B cell (primary cell): ENCODE data around the gene TPRN. TPM values are rescaled to one million over a fixed set of nuclear protein-coding genes. Genes with fewer than 3 reads are reported as not detected.

Source experiments
- ATAC-seq: fragments of 200-7000 bp; cut with Tn5 transposase; one replicate; pipeline ENCODE4 v1.10.0; 2021; ENCODE audit warnings: low read depth, mild to moderate bottlenecking, moderate number of reproducible peaks, moderate library complexity
- CTCF ChIA-PET: fragments of 350-600 bp; sonication (Branson Sonifier 250); formaldehyde crosslinking; loops from one replicate; lab custom pipeline; 2021; ENCODE audit warnings: antibody characterized with exemption, inconsistent platforms; lab: Charles Lee
- POLR2A ChIA-PET: fragments of 350-600 bp; sonication (Branson Sonifier 250); formaldehyde crosslinking; loops from one replicate; lab custom pipeline; 2021; ENCODE audit warnings: antibody characterized with exemption; lab: Charles Lee
- DNase-seq: peaks from one replicate; pipeline ENCODE4 v3.0.0; 2013
- H2AFZ ChIP-seq: 2 replicates; pipeline ENCODE4 v1.6.1; 2012; ENCODE audit warnings: mild to moderate bottlenecking, low read depth, low read length; ENCODE audit not compliant: insufficient read depth, poor library complexity, severe bottlenecking
- H3K27ac ChIP-seq, 2 donors: 1 replicate in 1 of 2; 2 replicates in 1 of 2; pipeline ENCODE4 v1.5.1; 2012 to 2013; ENCODE audit warnings: low read length in 2 of 2, mild to moderate bottlenecking in 2 of 2, moderate library complexity in 1 of 2
- H3K27me3 ChIP-seq, 4 experiments: fragments of 200-600 bp in 1 of 4; sonication (generic) in 1 of 4; replicated peaks in 1 of 4; 1 replicate in 2 of 4; 2 replicates in 2 of 4; pipeline versions ENCODE4 v1.6.1 to v1.7.0; 2013 to 2016; ENCODE audit warnings: low read length in 3 of 4, mild to moderate bottlenecking in 2 of 4, mixed read lengths in 1 of 4, moderate library complexity in 1 of 4; ENCODE audit not compliant: insufficient read depth in 4 of 4, control insufficient read depth in 3 of 4; ENCODE audit errors: control extremely low read depth in 1 of 4
- H3K36me3 ChIP-seq, 2 experiments: replicated peaks in 1 of 2; 1 replicate in 1 of 2; 2 replicates in 1 of 2; pipeline versions ENCODE4 v1.6.1 to v1.7.1; 2013; ENCODE audit warnings: low read length in 1 of 2; ENCODE audit not compliant: insufficient read depth in 2 of 2, control insufficient read depth in 1 of 2; ENCODE audit errors: control extremely low read depth in 1 of 2, extremely low read depth in 1 of 2
- H3K4me1 ChIP-seq, 2 donors: fragments of 200-600 bp in 1 of 2; sonication (generic) in 1 of 2; 1 replicate in 1 of 2; 2 replicates in 1 of 2; pipeline versions ENCODE4 v1.5.1 to v1.6.1; 2013 to 2017; ENCODE audit warnings: low read length in 2 of 2; ENCODE audit not compliant: control insufficient read depth in 2 of 2, insufficient read depth in 2 of 2
- H3K4me2 ChIP-seq: replicated peaks from 2 replicates; pipeline ENCODE3; 2012; ENCODE audit warnings: mild to moderate bottlenecking, low read depth, low read length; ENCODE audit not compliant: poor library complexity, severe bottlenecking
- H3K4me3 ChIP-seq, 5 experiments: fragments of 200-600 bp in 1 of 5; sonication (generic) in 1 of 5; 1 replicate in 3 of 5; 2 replicates in 2 of 5; pipeline versions ENCODE4 v1.5.1 to v1.7.0; 2011 to 2016; ENCODE audit warnings: low read length in 4 of 5, mild to moderate bottlenecking in 4 of 5, low read depth in 2 of 5, control low read depth in 1 of 5, moderate library complexity in 1 of 5; ENCODE audit not compliant: insufficient read depth in 1 of 5; ENCODE audit errors: control extremely low read depth in 1 of 5, extremely low read depth in 1 of 5
- H3K79me2 ChIP-seq: fragments of 200-600 bp; sonication (generic); one replicate; pipeline ENCODE4 v1.6.0; 2016; ENCODE audit warnings: low read length; ENCODE audit not compliant: control insufficient read depth, insufficient read depth
- H3K9ac ChIP-seq: fragments of 200-600 bp; sonication (generic); 2 replicates; pipeline ENCODE4 v1.6.1; 2017; ENCODE audit warnings: mild to moderate bottlenecking, low read length, moderate library complexity
- H3K9me3 ChIP-seq, 3 donors: one replicate each; pipeline versions ENCODE4 v1.6.1 to v1.7.1; 2013; ENCODE audit warnings: low read length in 2 of 3; ENCODE audit not compliant: control insufficient read depth in 2 of 3, insufficient read depth in 1 of 3; ENCODE audit errors: control extremely low read depth in 1 of 3
- H4K20me1 ChIP-seq: 2 replicates; pipeline ENCODE4 v1.6.0; 2012; ENCODE audit warnings: mild to moderate bottlenecking, low read length; ENCODE audit not compliant: insufficient read depth, control insufficient read depth, poor library complexity, severe bottlenecking
- H3K27ac Mint-ChIP-seq: one replicate; pipeline ENCODE4 v1.8.0; 2021; ENCODE audit warnings: mixed read lengths
- H3K27me3 Mint-ChIP-seq: one replicate; pipeline ENCODE4 v1.8.0; 2021; ENCODE audit warnings: mixed read lengths
- H3K4me1 Mint-ChIP-seq: one replicate; pipeline ENCODE4 v1.8.0; 2021; ENCODE audit warnings: mixed read lengths
- H3K4me3 Mint-ChIP-seq: one replicate; pipeline ENCODE4 v1.8.0; 2021; ENCODE audit warnings: mixed read lengths
- H3K9me3 Mint-ChIP-seq: one replicate; pipeline ENCODE4 v1.8.0; 2022; ENCODE audit warnings: mixed read lengths; ENCODE audit not compliant: insufficient read depth
- EZH2 ChIP-seq: IDR thresholded peaks from 2 replicates; pipeline ENCODE4 v1.6.1; 2012; ENCODE audit warnings: borderline replicate concordance, low read depth, mild to moderate bottlenecking, moderate library complexity, low read length; ENCODE audit not compliant: insufficient read depth, poor library complexity, severe bottlenecking
- WGBS: methylation state at CpG from one replicate; pipeline ENCODE4 v1.1.5; 2013; ENCODE audit warnings: missing lambda C conversion rate; ENCODE audit not compliant: insufficient coverage; 5-methylcytosine and 5-hydroxymethylcytosine counted together
- intact Hi-C: fragments of 100-400 bp; cut with micrococcal nuclease; formaldehyde crosslinking; loops from one replicate; pipeline ENCODE4 v1.10.0; 2022
- polyA plus RNA-seq: library from polyadenylated mRNA; depleted of rRNA; stranded (reverse); fragments of >200 nt; gene quantifications from 2 replicates; pipeline ENCODE4 v1.2.3, GENCODE V29; 2012
- total RNA-seq, 2 donors: library from RNA; stranded (reverse); fragments of 120-200 nt in 1 of 2; gene quantifications; 1 replicate in 1 of 2; 2 replicates in 1 of 2; pipeline versions ENCODE4 v1.2.3 to v1.2.4, GENCODE V29; 2013 to 2022
- TF ChIP-seq, protein P1 (sequence below): fragments of 200-600 bp; IDR thresholded peaks from one replicate; pipeline ENCODE4 v1.8.0; 2022; ENCODE audit warnings: antibody characterized with exemption, mild to moderate bottlenecking

Gene TPRN
- total and polyA plus RNA-seq, 2 donors (not counting 1 experiment from before 2014, with no cell fraction given), result 5.7 to 16.3 TPM

DNA sequence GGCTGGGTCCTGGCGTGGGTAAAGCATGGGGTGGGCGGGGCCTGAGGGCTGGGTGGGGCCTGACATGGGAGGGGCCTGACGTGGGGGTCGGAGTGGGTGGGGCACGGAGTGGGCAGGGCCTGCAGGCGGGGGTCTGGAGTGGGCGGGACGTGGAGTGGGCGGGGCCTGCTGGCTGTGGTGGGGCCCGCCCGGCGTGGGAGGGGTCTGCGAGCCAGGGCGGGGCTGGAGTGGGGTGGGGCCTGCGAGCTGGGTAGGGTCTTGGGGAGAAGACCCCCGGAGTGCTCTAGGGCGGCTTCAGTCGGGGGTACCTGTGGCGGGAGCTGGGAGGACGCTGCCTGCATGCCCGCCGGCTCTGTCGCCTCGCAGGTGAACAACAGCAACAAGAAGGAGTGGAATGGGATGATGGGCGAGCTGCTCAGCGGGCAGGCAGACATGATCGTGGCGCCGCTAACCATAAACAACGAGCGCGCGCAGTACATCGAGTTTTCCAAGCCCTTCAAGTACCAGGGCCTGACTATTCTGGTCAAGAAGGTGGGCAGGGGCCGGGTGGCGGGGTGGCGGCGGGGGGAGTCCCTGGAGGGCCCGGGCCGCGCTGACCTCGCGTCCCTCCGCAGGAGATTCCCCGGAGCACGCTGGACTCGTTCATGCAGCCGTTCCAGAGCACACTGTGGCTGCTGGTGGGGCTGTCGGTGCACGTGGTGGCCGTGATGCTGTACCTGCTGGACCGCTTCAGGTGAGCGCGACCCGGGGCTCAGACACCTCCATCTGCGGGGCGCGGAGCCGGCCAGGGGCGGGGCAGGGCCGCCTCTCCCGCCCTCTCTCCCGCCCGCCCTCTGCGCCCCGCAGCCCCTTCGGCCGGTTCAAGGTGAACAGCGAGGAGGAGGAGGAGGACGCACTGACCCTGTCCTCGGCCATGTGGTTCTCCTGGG is 38.7 kb downstream of the TPRN start:
- ATAC-seq, result no peak
- no peak overlapping the region for H3K4me3 Mint-ChIP-seq
- ChIA-PET POLR2A (interaction anchor here (0.6 to 0.7 kb wide), 2 partner anchors 34 to 47 kb away, joined by 3 to 9 read pairs; no protein-coding TSS in a partner anchor), CTCF (no interaction called here)
- Histone ChIP-seq H3K4me3 (no peak overlapping the region), H3K27me3 (peaks cover 0 to 87% (median 37%) of the 10 kb centered on the region in 4 experiments), H3K27ac (no peak overlapping the region), H3K79me2 (no peaks in the 10 kb centered on the region), H3K4me2 (peak overlapping the region; percentile 35), H3K9ac (no peak overlapping the region), H4K20me1 (no peaks in the 10 kb centered on the region), H3K36me3 (no peaks in the 10 kb centered on the region), H3K4me1 (peaks cover 16 to 37% of the 10 kb centered on the region in 2 donors), H2AFZ (no peak overlapping the region), H3K9me3 (peaks cover 0 to 34% (median 0%) of the 10 kb centered on the region in 3 donors)
- H3K27ac Mint-ChIP-seq, result no peak overlapping the region
- 25% methylated on average over 69 of the region's 71 CpGs for WGBS
- intact Hi-C loops, result no loop called here
- peaks cover 23% of the 10 kb centered on the region for H3K4me1 Mint-ChIP-seq
- TF ChIP-seq EZH2, result peak; percentile 48
- TF ChIP-seq, protein P1, sequence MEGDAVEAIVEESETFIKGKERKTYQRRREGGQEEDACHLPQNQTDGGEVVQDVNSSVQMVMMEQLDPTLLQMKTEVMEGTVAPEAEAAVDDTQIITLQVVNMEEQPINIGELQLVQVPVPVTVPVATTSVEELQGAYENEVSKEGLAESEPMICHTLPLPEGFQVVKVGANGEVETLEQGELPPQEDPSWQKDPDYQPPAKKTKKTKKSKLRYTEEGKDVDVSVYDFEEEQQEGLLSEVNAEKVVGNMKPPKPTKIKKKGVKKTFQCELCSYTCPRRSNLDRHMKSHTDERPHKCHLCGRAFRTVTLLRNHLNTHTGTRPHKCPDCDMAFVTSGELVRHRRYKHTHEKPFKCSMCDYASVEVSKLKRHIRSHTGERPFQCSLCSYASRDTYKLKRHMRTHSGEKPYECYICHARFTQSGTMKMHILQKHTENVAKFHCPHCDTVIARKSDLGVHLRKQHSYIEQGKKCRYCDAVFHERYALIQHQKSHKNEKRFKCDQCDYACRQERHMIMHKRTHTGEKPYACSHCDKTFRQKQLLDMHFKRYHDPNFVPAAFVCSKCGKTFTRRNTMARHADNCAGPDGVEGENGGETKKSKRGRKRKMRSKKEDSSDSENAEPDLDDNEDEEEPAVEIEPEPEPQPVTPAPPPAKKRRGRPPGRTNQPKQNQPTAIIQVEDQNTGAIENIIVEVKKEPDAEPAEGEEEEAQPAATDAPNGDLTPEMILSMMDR, result no peak
- peaks cover 49% of the 10 kb centered on the region for H3K27me3 Mint-ChIP-seq
- no peaks in the 10 kb centered on the region for H3K9me3 Mint-ChIP-seq
- DNase-seq, result no peak
